ENCODE results near the gene DOCK4. TPM values are rescaled to one million over a fixed set of nuclear protein-coding genes. Genes with fewer than 3 reads are reported as not detected.

DOCK4 gene
- total and polyA plus RNA-seq, 2 of the 8 experiments (the other 6 are each of a cell fraction or from before 2014, with no cell fraction given) = 5.1 to 23.6 TPM

GRCh38 chr7:112104120-112104519 is 102.1 kb downstream of the DOCK4 start:
- no peak overlapping the region for H2AFZ ChIP-seq (ENCODE audit: low read length)
- ChIA-PET CTCF (ENCODE audit: partially characterized antibody) (no interaction called here), POLR2A (ENCODE audit: partially characterized antibody) (no interaction called here)
- H3K9ac ChIP-seq (replicated peaks in 1 of 4; ENCODE audit: extremely low read depth in 1 of 4, low read depth in 3 of 4, low read length in 3 of 4) = no peak overlapping the region
- no peak overlapping the region for H2BK12ac ChIP-seq (ENCODE audit: low read depth, low read length)
- no peak overlapping the region for H4K8ac ChIP-seq (ENCODE audit: extremely low read depth, insufficient read depth, low read length)
- peaks cover 0 to 2% (median under 1%) of the 10 kb centered on the region in 4 experiments; a peak in 3 of 7 replicates for H3K4me1 ChIP-seq (replicated peaks in 1 of 4; ENCODE audit: control insufficient read depth in 3 of 4, insufficient read depth in 4 of 4, low read length in 3 of 4)
- H4K20me1 ChIP-seq (replicated peaks in 1 of 2; ENCODE audit: control insufficient read depth in 1 of 2, insufficient read depth in 2 of 2, low read length in 2 of 2) = no peaks in the 10 kb centered on the region
- DNase-seq (ENCODE audit: low read depth in 1 of 2, low spot score in 2 of 2) = no peak
- H3K4me3 ChIP-seq (ENCODE audit: extremely low read depth in 1 of 4, insufficient read depth in 2 of 4, low read depth in 3 of 4, low read length in 4 of 4) = no peak overlapping the region
- FAIRE-seq = no peak
- no peak overlapping the region for H3K56ac ChIP-seq (replicated peaks; ENCODE audit: insufficient read length, low read depth, low read length)
- H2BK5ac ChIP-seq (ENCODE audit: low read depth, low read length) = no peak overlapping the region
- H2BK15ac ChIP-seq (ENCODE audit: low read length) = no peak overlapping the region
- H2BK20ac ChIP-seq (ENCODE audit: low read length) = no peak overlapping the region
- no peak overlapping the region for H2AK5ac ChIP-seq (ENCODE audit: low read depth, low read length)
- no peaks in the 10 kb centered on the region for H3K9me3 ChIP-seq (ENCODE audit: insufficient read depth in 2 of 2, low read depth in 1 of 2, low read length in 1 of 2)
- no peak for TF ChIP-seq MAFK (IDR thresholded peaks at IDR 0.05; ENCODE audit: low read depth, low read length)
- no peak overlapping the region for H3K27ac ChIP-seq (ENCODE audit: low read depth, low read length)
- H4K5ac ChIP-seq (ENCODE audit: insufficient read length, low read depth, low read length) = no peak overlapping the region
- WGBS, 2 experiments (ENCODE audit: extremely low coverage in 1 of 2, insufficient coverage in 1 of 2, insufficient read length in 1 of 2, insufficient replicate concordance in 2 of 2, low coverage in 1 of 2, low lambda C conversion rate in 2 of 2, missing lambda C conversion rate in 1 of 2) = 88% methylated on average over 2 of the region's 2 CpGs; no CpG with 5 or more reads in 1 of the 2 experiments
- H3K4me2 ChIP-seq (ENCODE audit: insufficient read depth in 1 of 2, low read depth in 2 of 2, low read length in 2 of 2) = no peak overlapping the region
- H3K18ac ChIP-seq (ENCODE audit: extremely low read depth, low read length) = no peak overlapping the region
- H4K91ac ChIP-seq (replicated peaks; ENCODE audit: insufficient read length, low read length) = no peak overlapping the region
- H3K23ac ChIP-seq (ENCODE audit: insufficient read length) = no peak overlapping the region
- H3K27me3 ChIP-seq (replicated peaks in 1 of 4; ENCODE audit: control insufficient read depth in 3 of 4, extremely low read depth in 1 of 4, insufficient read depth in 3 of 4, low read length in 3 of 4) = no peaks in the 10 kb centered on the region
- no peak overlapping the region for H3K14ac ChIP-seq (ENCODE audit: insufficient read length)
- no peaks in the 10 kb centered on the region for H3K36me3 ChIP-seq (ENCODE audit: control insufficient read depth in 2 of 4, insufficient read depth in 4 of 4, low read length in 3 of 4)
- H3K79me2 ChIP-seq (ENCODE audit: control insufficient read depth in 1 of 2, insufficient read depth in 2 of 2, low read length in 2 of 2) = peaks cover 0 to 9% of the 10 kb centered on the region in 2 experiments; a peak in 2 of 4 replicates
- H3K79me1 ChIP-seq (ENCODE audit: low read depth, low read length) = no peaks in the 10 kb centered on the region
- no peaks in the 10 kb centered on the region for H3K23me2 ChIP-seq (ENCODE audit: low read depth, low read length)
- H3K4ac ChIP-seq (replicated peaks; ENCODE audit: insufficient read length, low read depth, low read length) = no peak overlapping the region
- H2BK120ac ChIP-seq (replicated peaks; ENCODE audit: low read depth, low read length) = no peak overlapping the region

All from H1 (cell line).